Osteocyte (in vitro differentiated cells): ENCODE data around the gene TIGD3. TPM values are rescaled to one million over a fixed set of nuclear protein-coding genes. Genes with fewer than 3 reads are reported as not detected.
A peak's percentile ranks its signal among the peaks of the same experiment; 100 is the strongest.

ENCODE experiments used
- DNase-seq: peaks from one replicate; pipeline ENCODE4 v3.0.0; 2021; ENCODE audit warnings: mixed read lengths; ENCODE audit not compliant: unreplicated experiment; ENCODE audit errors: extremely low spot score
- H3K27ac Mint-ChIP-seq: one replicate; pipeline ENCODE4 v1.8.0; 2021; ENCODE audit warnings: mild to moderate bottlenecking, mixed read lengths; ENCODE audit not compliant: unreplicated experiment
- H3K27me3 Mint-ChIP-seq: one replicate; pipeline ENCODE4 v1.8.0; 2021; ENCODE audit warnings: mixed read lengths; ENCODE audit not compliant: unreplicated experiment
- H3K36me3 Mint-ChIP-seq: one replicate; pipeline ENCODE4 v1.8.0; 2021; ENCODE audit warnings: mixed read lengths; ENCODE audit not compliant: unreplicated experiment
- H3K4me1 Mint-ChIP-seq: one replicate; pipeline ENCODE4 v1.8.0; 2021; ENCODE audit warnings: mixed read lengths; ENCODE audit not compliant: unreplicated experiment
- H3K4me3 Mint-ChIP-seq: one replicate; pipeline ENCODE4 v1.8.0; 2021; ENCODE audit warnings: mild to moderate bottlenecking, moderate library complexity, mixed read lengths; ENCODE audit not compliant: unreplicated experiment
- H3K9me3 Mint-ChIP-seq: one replicate; pipeline ENCODE4 v1.8.0; 2021; ENCODE audit warnings: mixed read lengths; ENCODE audit not compliant: unreplicated experiment
- total RNA-seq: library from RNA; stranded (reverse); gene quantifications from 2 replicates; pipeline ENCODE4 v1.2.1, GENCODE V29; 2021
- TF ChIP-seq, protein P1 (sequence below): fragments of 200-600 bp; sonication (generic); IDR thresholded peaks from 2 replicates; pipeline ENCODE4 v1.5.0; 2021; ENCODE audit warnings: antibody characterized with exemption, mild to moderate bottlenecking, moderate library complexity

TIGD3 gene
- total RNA-seq, 1 donor from 2014 or later: 0.16 TPM

DNA sequence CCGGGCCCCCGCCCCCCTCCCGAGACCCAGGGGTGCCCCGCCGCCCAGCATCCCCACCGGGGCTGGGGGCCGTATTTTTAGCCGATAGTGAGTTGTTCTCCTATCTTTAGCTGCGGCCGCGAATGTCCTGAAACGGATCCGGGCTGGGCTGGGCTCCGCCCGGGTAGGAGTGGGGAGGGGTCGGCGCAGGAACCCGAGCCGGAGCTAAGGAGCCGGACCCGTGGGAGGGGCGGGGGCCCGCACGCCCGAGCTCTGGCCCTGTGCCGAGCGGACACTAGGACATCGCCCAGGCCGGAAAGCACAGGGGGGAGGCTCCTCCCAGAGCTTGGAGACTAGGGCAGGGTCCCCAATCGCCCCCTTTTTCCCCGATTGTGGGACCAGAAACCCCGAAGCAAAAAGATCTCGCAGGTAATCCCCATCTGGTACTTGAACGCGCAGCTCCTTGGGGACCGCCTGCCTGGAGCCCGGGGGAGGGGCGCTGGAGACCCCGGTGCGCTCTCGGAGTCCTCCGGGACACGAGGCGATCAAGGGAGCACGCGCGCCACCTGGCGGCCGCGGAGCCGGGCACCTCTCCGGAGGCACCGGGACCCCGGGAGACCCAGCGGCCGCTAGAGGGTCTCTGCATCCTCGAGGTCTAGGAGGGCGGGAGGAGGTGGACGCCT lies 39.2 kb upstream of the TIGD3 start:
- TF ChIP-seq, protein P1, sequence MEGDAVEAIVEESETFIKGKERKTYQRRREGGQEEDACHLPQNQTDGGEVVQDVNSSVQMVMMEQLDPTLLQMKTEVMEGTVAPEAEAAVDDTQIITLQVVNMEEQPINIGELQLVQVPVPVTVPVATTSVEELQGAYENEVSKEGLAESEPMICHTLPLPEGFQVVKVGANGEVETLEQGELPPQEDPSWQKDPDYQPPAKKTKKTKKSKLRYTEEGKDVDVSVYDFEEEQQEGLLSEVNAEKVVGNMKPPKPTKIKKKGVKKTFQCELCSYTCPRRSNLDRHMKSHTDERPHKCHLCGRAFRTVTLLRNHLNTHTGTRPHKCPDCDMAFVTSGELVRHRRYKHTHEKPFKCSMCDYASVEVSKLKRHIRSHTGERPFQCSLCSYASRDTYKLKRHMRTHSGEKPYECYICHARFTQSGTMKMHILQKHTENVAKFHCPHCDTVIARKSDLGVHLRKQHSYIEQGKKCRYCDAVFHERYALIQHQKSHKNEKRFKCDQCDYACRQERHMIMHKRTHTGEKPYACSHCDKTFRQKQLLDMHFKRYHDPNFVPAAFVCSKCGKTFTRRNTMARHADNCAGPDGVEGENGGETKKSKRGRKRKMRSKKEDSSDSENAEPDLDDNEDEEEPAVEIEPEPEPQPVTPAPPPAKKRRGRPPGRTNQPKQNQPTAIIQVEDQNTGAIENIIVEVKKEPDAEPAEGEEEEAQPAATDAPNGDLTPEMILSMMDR: peak; percentile 99
- Mint-ChIP-seq H3K4me1 (peaks cover 43% of the 10 kb centered on the region), H3K27ac (peak overlapping the region; percentile 91), H3K4me3 (peak overlapping the region; percentile 82), H3K27me3 (no peaks in the 10 kb centered on the region), H3K36me3 (no peaks in the 10 kb centered on the region), H3K9me3 (no peaks in the 10 kb centered on the region)
- peak; percentile 95 for DNase-seq

DNA sequence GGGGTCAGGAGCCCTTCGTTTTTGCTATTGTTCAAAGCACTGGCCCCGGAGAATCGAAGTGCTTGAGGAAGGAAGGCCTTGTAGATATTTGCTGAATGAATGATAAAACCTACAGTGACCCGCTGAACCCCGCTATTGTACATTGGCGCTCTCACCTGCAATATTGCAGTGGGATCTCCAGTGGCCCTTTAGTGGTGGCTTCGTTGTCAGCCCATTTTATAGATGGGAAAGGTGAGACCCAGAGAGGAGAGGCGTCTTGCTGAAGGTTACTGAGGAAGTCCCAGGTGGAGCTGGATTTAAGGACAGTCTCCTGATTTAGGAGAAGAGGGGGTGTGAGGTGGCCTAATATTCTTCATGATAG lies 38.7 kb upstream of the TIGD3 start:
- Mint-ChIP-seq H3K36me3 (no peaks in the 10 kb centered on the region), H3K27ac (peak overlapping the region; percentile 91), H3K4me1 (peaks cover 41% of the 10 kb centered on the region), H3K27me3 (no peaks in the 10 kb centered on the region), H3K4me3 (peak overlapping the region; percentile 82), H3K9me3 (no peaks in the 10 kb centered on the region)
- DNase-seq: no peak
- TF ChIP-seq, protein P1: peak; percentile 40

DNA sequence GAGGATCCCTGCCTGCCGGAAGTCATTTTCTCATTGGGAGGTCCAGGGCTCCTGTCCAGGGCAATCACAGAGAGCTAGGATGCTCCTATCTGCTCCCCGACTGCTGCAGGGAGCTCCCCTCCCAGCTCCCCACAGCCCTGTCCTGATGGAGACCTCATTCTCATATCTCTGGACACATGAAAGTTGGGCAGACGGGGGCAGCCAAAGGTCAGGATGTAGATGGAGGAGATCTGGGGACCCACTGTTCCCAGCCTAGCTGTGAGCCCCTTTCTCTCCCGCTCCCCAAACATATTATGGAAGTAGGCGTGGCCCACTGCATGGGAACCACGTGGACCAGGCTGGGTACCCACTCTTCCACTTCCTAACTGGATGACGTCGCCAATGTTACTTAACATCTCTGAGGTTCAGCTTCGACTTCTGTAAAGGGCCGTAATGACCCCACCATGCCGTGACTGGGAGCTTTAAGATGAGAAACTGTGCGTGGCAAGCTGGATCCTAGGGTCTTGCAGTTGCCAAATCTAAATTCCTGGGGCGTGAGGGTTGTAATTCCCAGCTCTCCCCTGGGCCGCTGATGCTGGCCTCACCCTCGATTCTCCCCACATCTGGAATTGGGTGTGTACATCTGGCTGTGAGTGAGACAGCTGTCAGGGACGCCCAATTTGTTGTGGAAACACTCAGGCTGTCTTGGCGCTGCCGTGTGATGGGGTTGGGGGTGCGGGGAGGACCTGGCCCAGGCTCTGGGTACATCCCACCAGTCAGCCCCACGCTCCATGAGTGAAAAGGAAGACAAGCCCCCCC lies 38.1 kb upstream of the TIGD3 start:
- no peak for DNase-seq
- Mint-ChIP-seq H3K9me3 (no peaks in the 10 kb centered on the region), H3K27ac (peak overlapping the region; percentile 91), H3K4me3 (peak overlapping the region; percentile 82), H3K4me1 (peaks cover 40% of the 10 kb centered on the region), H3K27me3 (no peaks in the 10 kb centered on the region), H3K36me3 (no peaks in the 10 kb centered on the region)
- TF ChIP-seq, protein P1: no peak

DNA sequence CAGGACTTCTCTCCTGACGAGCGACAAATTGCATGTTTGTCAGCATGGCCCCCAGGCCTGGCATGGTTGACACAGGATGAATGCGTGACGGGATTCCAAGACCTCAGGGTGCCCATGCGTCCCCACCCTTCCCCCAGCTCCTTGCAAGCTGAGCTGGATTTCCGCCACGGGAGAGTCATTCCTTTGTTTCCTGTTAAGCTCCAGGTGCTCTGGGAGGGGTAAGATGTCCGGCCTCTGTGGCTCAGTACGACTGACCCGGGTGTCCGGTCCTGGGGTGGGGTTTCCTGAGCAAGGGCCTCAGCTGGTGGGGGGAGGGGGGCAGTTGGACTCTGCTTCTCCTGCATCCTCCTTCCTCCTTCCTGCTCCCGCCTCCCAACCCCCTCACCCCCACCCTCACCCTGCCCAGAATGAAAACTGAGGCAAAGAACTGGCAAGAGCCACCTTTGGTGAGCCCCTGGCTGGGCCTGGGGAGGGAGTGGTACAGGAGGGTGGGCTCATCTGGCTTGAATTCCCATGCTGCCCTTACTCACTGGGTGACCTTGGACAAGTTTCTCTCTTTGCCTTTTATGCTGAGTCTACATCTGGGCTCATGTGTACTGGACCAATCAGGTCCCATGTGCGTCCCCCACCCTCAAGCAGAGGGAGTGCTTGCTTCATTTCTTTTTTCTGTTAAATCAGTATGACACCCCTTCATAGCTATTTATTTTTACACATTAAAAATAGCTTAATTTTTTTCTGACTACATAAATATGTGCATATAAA lies 37.3 kb upstream of the TIGD3 start:
- no peak for DNase-seq
- no peaks in the 10 kb centered on the region for H3K9me3 Mint-ChIP-seq

More for the DNA sequence above, 37.3 kb upstream of the TIGD3 start:
- peak overlapping the region; percentile 91 for H3K27ac Mint-ChIP-seq
- TF ChIP-seq, protein P1: no peak
- H3K36me3 Mint-ChIP-seq: peaks cover 6% of the 10 kb centered on the region
- peaks cover 40% of the 10 kb centered on the region for H3K4me1 Mint-ChIP-seq
- H3K27me3 Mint-ChIP-seq: no peaks in the 10 kb centered on the region
- peak overlapping the region; percentile 82 for H3K4me3 Mint-ChIP-seq
